C4-2B (cell line): ENCODE data around the gene PCDHGC5.

Experiments
- CTCF ChIP-seq: fragments of 450-650 bp; conservative IDR thresholded peaks from 2 replicates; pipeline ENCODE4 v1.5.1; 2017; ENCODE audit warnings: mild to moderate bottlenecking
- ZFX ChIP-seq: fragments of 450-650 bp; IDR thresholded peaks from 2 replicates; pipeline ENCODE4 v1.6.1; 2017

- TF ChIP-seq CTCF (no peak), ZFX (no peak)
Observed at GRCh38 chr5:141440341-141440740, 48.5 kb upstream of the PCDHGC5 start.
